Endothelial cell of umbilical vein (primary cell): Measurements from ENCODE around the gene GDE1. TPM values are rescaled to one million over a fixed set of nuclear protein-coding genes. Genes with fewer than 3 reads are reported as not detected.

Experiments
- BruUV-seq: library from RNA; stranded (reverse); fragments of 400-500 nt; replicated peaks from 2 replicates; lab custom pipeline; 2021; lab: Mats Ljungman, UMichigan
- CTCF ChIA-PET: fragments of 300-600, 350-600 bp; sonication (Branson Sonifier 250); formaldehyde crosslinking; loops from one replicate; lab custom pipeline; 2021; ENCODE audit warnings: antibody characterized with exemption, inconsistent platforms; lab: Charles Lee
- POLR2A ChIA-PET: fragments of 300-600, 350-600 bp; sonication (Branson Sonifier 250); formaldehyde crosslinking; loops from one replicate; lab custom pipeline; 2021; ENCODE audit warnings: antibody characterized with exemption, inconsistent platforms; lab: Charles Lee
- DNase-seq: peaks from one replicate; pipeline ENCODE4 v3.0.0-alpha.2; 2011; ENCODE audit warnings: low read depth, low spot score
- FAIRE-seq: peaks from 2 replicates; lab custom pipeline; 2011; peaks lifted over from hg19 to GRCh38; lab: Jason Lieb, UNC
- H2AFZ ChIP-seq: 2 replicates; pipeline ENCODE4 v1.6.0; 2012; ENCODE audit warnings: low read depth, low read length, control low read depth, inconsistent platforms
- H3K27ac ChIP-seq: 2 replicates; pipeline ENCODE4 v1.5.1; 2011; ENCODE audit warnings: low read depth, mild to moderate bottlenecking, control low read depth, low read length, moderate library complexity; ENCODE audit not compliant: insufficient read depth
- H3K27me3 ChIP-seq, 2 experiments: 2 replicates each; pipeline versions ENCODE4 v1.6.0 to v1.6.1; 2011; ENCODE audit warnings: low read length in 2 of 2, mixed read lengths in 1 of 2; ENCODE audit not compliant: control insufficient read depth in 2 of 2, insufficient read depth in 2 of 2
- H3K36me3 ChIP-seq, 2 experiments: 2 replicates in 1 of 2; 3 replicates in 1 of 2; pipeline ENCODE4 v1.5.1; 2011; ENCODE audit warnings: low read length in 2 of 2, mild to moderate bottlenecking in 1 of 2, moderate library complexity in 1 of 2; ENCODE audit not compliant: control insufficient read depth in 2 of 2, insufficient read depth in 2 of 2; ENCODE audit errors: extremely low read depth in 1 of 2
- H3K4me1 ChIP-seq: 3 replicates; pipeline ENCODE4 v1.5.1; 2011; ENCODE audit warnings: mild to moderate bottlenecking, low read length; ENCODE audit not compliant: control insufficient read depth, insufficient read depth; ENCODE audit errors: extremely low read depth
- H3K4me2 ChIP-seq: 2 replicates; pipeline ENCODE4 v1.6.1; 2011; ENCODE audit warnings: low read length, control low read depth, mixed read lengths; ENCODE audit not compliant: insufficient read depth
- H3K4me3 ChIP-seq, 3 experiments: fragments of 200-600 bp in 1 of 3; sonication (generic), shearing (Covaris generic) in 1 of 3; replicated peaks in 1 of 3; 2 replicates each; pipeline ENCODE4 v1.5.1; 2011 to 2016; ENCODE audit warnings: control low read depth in 3 of 3, low read length in 3 of 3, mild to moderate bottlenecking in 2 of 3, inconsistent platforms in 1 of 3, low read depth in 1 of 3, moderate library complexity in 1 of 3; ENCODE audit not compliant: insufficient read depth in 1 of 3
- H3K79me2 ChIP-seq: 2 replicates; pipeline ENCODE4 v1.6.0; 2012; ENCODE audit warnings: low read length, inconsistent platforms; ENCODE audit not compliant: control insufficient read depth, insufficient read depth
- H3K9ac ChIP-seq: replicated peaks from 2 replicates; pipeline ENCODE3; 2011; ENCODE audit warnings: low read length, control low read depth; ENCODE audit not compliant: insufficient read depth; ENCODE audit errors: extremely low read depth
- H3K9me1 ChIP-seq: replicated peaks from 3 replicates; pipeline ENCODE4 v1.6.0; 2011; ENCODE audit warnings: mild to moderate bottlenecking, low read length; ENCODE audit not compliant: control insufficient read depth, insufficient read depth; ENCODE audit errors: extremely low read depth
- H3K9me3 ChIP-seq: replicated peaks from 2 replicates; pipeline ENCODE4 v1.5.1; 2012; ENCODE audit warnings: low read length, inconsistent platforms; ENCODE audit not compliant: control insufficient read depth, insufficient read depth
- H4K20me1 ChIP-seq: replicated peaks from 2 replicates; pipeline ENCODE3; 2011; ENCODE audit warnings: mild to moderate bottlenecking, low read length; ENCODE audit not compliant: control insufficient read depth, insufficient read depth; ENCODE audit errors: extremely low read depth
- EZH2 ChIP-seq: IDR thresholded peaks from 2 replicates; pipeline ENCODE4 v1.6.1; 2012; ENCODE audit warnings: borderline replicate concordance, low read depth, mild to moderate bottlenecking, moderate library complexity, low read length, inconsistent platforms; ENCODE audit not compliant: severe bottlenecking
- FOS ChIP-seq: IDR thresholded peaks from 2 replicates; pipeline ENCODE4 v1.6.1; 2011; ENCODE audit warnings: mild to moderate bottlenecking, low read length, moderate library complexity, borderline replicate concordance; ENCODE audit not compliant: insufficient read depth
- JUN ChIP-seq: IDR thresholded peaks from 2 replicates; pipeline ENCODE4 v1.6.1; 2011; ENCODE audit warnings: borderline replicate concordance, low read depth; ENCODE audit not compliant: insufficient read length, insufficient read depth
- POLR2A ChIP-seq: IDR thresholded peaks from 2 replicates; pipeline ENCODE4 v1.6.1; 2012; ENCODE audit warnings: low read depth, mild to moderate bottlenecking, control low read depth, low read length
- POLR2AphosphoS5 ChIP-seq: IDR thresholded peaks from 2 replicates; pipeline ENCODE4 v1.6.1; 2012; ENCODE audit warnings: low read depth, mild to moderate bottlenecking, control low read depth, low read length, moderate library complexity; ENCODE audit not compliant: insufficient read depth
- dilution Hi-C: fragments of 300-500 bp; cut with MboI; formaldehyde crosslinking; loops from one replicate; pipeline ENCODE4 v1.15.0; 2019; ENCODE audit warnings: low sequenced_read_pairs; ENCODE audit not compliant: extremely low pct_ligation_motif_present
- intact Hi-C: fragments of 100-400 bp; cut with micrococcal nuclease; formaldehyde crosslinking; loops from one replicate; pipeline ENCODE4 v1.10.0; 2022
- polyA plus RNA-seq, 4 experiments: library from polyadenylated mRNA; depleted of rRNA in 3 of 4; stranded (reverse) in 3 of 4; unstranded in 1 of 4; fragments of >200 nt; gene quantifications; 2 replicates each; pipeline versions ENCODE4 v1.2.1 to v1.2.3, GENCODE V29; 2011 to 2012; ENCODE audit warnings: missing spikeins in 1 of 4
- total RNA-seq: library from RNA; stranded (reverse); gene quantifications from 2 replicates; pipeline ENCODE4 v1.2.3, GENCODE V29; 2021
- TF ChIP-seq, protein P1 (sequence below), 2 donors: IDR thresholded peaks; 1 replicate in 1 of 2; 2 replicates in 1 of 2; pipeline ENCODE4 v1.5.1; 2011; ENCODE audit warnings: low read length in 2 of 2, mild to moderate bottlenecking in 2 of 2, moderate library complexity in 2 of 2, control low read depth in 1 of 2, inconsistent platforms in 1 of 2, low read depth in 1 of 2; ENCODE audit not compliant: insufficient read depth in 1 of 2; ENCODE audit errors: extremely low read depth in 1 of 2

Gene GDE1
- total and polyA plus RNA-seq, 2 donors (not counting 3 experiments of a cell fraction or from before 2014, with no cell fraction given): 34.9 to 50.5 TPM

DNA sequence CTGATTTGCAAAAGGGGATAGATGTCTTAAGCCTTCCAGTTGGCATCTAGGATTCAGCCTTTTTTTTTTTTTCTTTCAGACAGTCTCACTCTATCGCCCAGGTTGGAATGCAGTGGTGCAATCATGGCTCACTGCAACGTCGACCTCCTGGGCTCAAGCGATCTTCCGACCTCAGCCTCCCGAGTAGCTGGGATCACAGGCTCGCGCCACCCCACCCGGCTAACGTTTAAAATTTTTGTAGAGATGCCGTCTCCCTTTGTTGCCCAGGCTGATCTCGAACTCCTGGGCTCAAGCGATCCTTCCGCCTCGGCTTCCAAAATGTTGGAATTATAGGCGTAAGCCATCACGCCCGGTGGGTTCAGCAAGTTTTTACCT lies 1.3 kb upstream of the GDE1 start:
- TF ChIP-seq JUN (no peak), FOS (no peak), POLR2AphosphoS5 (no peak), POLR2A (no peak), EZH2 (no peak)
- TF ChIP-seq, protein P1, sequence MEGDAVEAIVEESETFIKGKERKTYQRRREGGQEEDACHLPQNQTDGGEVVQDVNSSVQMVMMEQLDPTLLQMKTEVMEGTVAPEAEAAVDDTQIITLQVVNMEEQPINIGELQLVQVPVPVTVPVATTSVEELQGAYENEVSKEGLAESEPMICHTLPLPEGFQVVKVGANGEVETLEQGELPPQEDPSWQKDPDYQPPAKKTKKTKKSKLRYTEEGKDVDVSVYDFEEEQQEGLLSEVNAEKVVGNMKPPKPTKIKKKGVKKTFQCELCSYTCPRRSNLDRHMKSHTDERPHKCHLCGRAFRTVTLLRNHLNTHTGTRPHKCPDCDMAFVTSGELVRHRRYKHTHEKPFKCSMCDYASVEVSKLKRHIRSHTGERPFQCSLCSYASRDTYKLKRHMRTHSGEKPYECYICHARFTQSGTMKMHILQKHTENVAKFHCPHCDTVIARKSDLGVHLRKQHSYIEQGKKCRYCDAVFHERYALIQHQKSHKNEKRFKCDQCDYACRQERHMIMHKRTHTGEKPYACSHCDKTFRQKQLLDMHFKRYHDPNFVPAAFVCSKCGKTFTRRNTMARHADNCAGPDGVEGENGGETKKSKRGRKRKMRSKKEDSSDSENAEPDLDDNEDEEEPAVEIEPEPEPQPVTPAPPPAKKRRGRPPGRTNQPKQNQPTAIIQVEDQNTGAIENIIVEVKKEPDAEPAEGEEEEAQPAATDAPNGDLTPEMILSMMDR (IDR thresholded peaks at IDR 0.05; ENCODE audit: extremely low read depth in 1 of 2, insufficient read depth in 1 of 2, low read depth in 1 of 2, low read length in 2 of 2): no peak
- no peak for DNase-seq
- no peak for FAIRE-seq
- Histone ChIP-seq H3K36me3 (no peaks in the 10 kb centered on the region), H3K9me1 (no peaks in the 10 kb centered on the region), H3K9ac (no peak overlapping the region), H3K9me3 (no peaks in the 10 kb centered on the region), H3K27me3 (no peaks in the 10 kb centered on the region), H3K4me2 (no peak overlapping the region), H3K4me1 (peaks cover 21% of the 10 kb centered on the region), H4K20me1 (no peaks in the 10 kb centered on the region), H3K79me2 (peaks cover 38% of the 10 kb centered on the region), H3K4me3 (no peak overlapping the region), H3K27ac (no peak overlapping the region), H2AFZ (no peak overlapping the region)
- BruUV-seq: no TSS peak
- POLR2A ChIA-PET: no interaction called here
- CTCF ChIA-PET: interaction anchor here (1.3 to 3.0 kb wide), 4 partner anchors 15 to 61 kb away, joined by 3 to 28 read pairs (median 12); partner anchors contain the start of gene VPS35L
- intact Hi-C loops: loop anchor here (2.0 to 10.0 kb wide), 7 partner anchors 32 to 718 kb away; partner anchors contain the start of genes ARL6IP1, COQ7, SYT17 and TMC7
- dilution Hi-C loops: no loop called here
